Pancreas (tissue), 10 donors: ENCODE measurements around the gene HS6ST1. TPM values are rescaled to one million over a fixed set of nuclear protein-coding genes. Genes with fewer than 3 reads are reported as not detected.

Source experiments
- ATAC-seq, 4 donors: fragments of 200-7000 bp; cut with Tn5 transposase; one replicate each; pipeline versions ENCODE4 v1.8.0 to v1.9.1; 2020; ENCODE audit warnings: mild to moderate bottlenecking in 4 of 4, moderate library complexity in 4 of 4
- DNase-seq, 6 donors: peaks; one replicate each; pipeline ENCODE4 v3.0.0-alpha.2; 2020
- FAIRE-seq: peaks from 2 replicates; lab custom pipeline; 2012; peaks lifted over from hg19 to GRCh38; lab: Jason Lieb, UNC
- H3K27ac ChIP-seq, 4 donors: fragments of 200-600 bp; sonication (generic); 1 replicate in 3 of 4; 2 replicates in 1 of 4; pipeline versions ENCODE4 v1.5.0 to v1.8.0; 2020
- H3K27me3 ChIP-seq, 4 donors: fragments of 200-600 bp; one replicate each; pipeline ENCODE4 v1.8.0; 2021
- H3K36me3 ChIP-seq, 3 donors: fragments of 200-600 bp; sonication (generic) in 1 of 3; one replicate each; pipeline versions ENCODE4 v1.5.0 to v1.8.0; 2020 to 2021
- H3K4me1 ChIP-seq, 3 donors: fragments of 200-600 bp; one replicate each; pipeline ENCODE4 v1.8.0; 2021
- H3K4me3 ChIP-seq, 4 donors: fragments of 200-600 bp; sonication (generic) in 2 of 4; one replicate each; pipeline versions ENCODE4 v1.5.0 to v1.8.0; 2020 to 2021
- H3K9me3 ChIP-seq, 4 donors: fragments of 200-600 bp; one replicate each; pipeline ENCODE4 v1.8.0; 2021
- WGBS, 2 donors: extraction: QIAGEN DNeasy Blood & Tissue Kit; methylation state at CpG; one replicate each; pipeline ENCODE4 v1.1.7; 2013; 5-methylcytosine and 5-hydroxymethylcytosine counted together
- intact Hi-C, 3 donors: fragments of 100-400 bp; cut with DNase I; formaldehyde crosslinking; loops; one replicate each; pipeline versions ENCODE4 v1.11.1 to v1.14.2; 2022
- polyA plus RNA-seq, 2 donors: library from polyadenylated mRNA; stranded (reverse); fragments of 200-250 nt; gene quantifications; one replicate each; pipeline ENCODE4 v1.2.3, GENCODE V29; 2013
- total RNA-seq, 6 donors: library from RNA; stranded (reverse); fragmentation: NEBNext Ultra II Directional in 4 of 6; extraction: Animal tissue kit (Norgen Biotek cat#: 25700) in 4 of 6; gene quantifications; one replicate each; pipeline versions ENCODE4 v1.2.1 to v1.2.4, GENCODE V29; 2021 to 2023
- TF ChIP-seq, protein P1 (sequence below), 4 donors: fragments of 200-600 bp; sonication (generic) in 3 of 4; IDR thresholded peaks; one replicate each; pipeline versions ENCODE4 v1.5.0 to v1.8.0; 2021; ENCODE audit warnings: antibody characterized with exemption in 4 of 4
- donor health status: healthy with polysubstance abuse.
- donor health status: DM: no; HTN: no; CAD: no; lungs with moderate emphysema.
- donor health status: DM: no; HTN: no; CAD: no.
- donor health status: control.
- donor health status: control.
- donor health status: Bipolar disorder and iron deficiency.
- donor health status: DM: yes; HTN: yes; CAD: no.
- donor health status: DM: no; HTN: no; CAD: no.
- donor health status: DM: no; HTN: no; CAD: no.
- donor health status: DM: yes; HTN: yes; CAD: no.

The HS6ST1 gene
- total and polyA plus RNA-seq, 8 donors: 20.7 to 47.8 (median 25.5) TPM

- ATAC-seq (peak; percentile 33 to 73 (median 67)), DNase-seq (peak in 5 of 6 donors; percentile 58 to 78 (median 66)), FAIRE-seq (no peak)
- TF ChIP-seq, protein P1, sequence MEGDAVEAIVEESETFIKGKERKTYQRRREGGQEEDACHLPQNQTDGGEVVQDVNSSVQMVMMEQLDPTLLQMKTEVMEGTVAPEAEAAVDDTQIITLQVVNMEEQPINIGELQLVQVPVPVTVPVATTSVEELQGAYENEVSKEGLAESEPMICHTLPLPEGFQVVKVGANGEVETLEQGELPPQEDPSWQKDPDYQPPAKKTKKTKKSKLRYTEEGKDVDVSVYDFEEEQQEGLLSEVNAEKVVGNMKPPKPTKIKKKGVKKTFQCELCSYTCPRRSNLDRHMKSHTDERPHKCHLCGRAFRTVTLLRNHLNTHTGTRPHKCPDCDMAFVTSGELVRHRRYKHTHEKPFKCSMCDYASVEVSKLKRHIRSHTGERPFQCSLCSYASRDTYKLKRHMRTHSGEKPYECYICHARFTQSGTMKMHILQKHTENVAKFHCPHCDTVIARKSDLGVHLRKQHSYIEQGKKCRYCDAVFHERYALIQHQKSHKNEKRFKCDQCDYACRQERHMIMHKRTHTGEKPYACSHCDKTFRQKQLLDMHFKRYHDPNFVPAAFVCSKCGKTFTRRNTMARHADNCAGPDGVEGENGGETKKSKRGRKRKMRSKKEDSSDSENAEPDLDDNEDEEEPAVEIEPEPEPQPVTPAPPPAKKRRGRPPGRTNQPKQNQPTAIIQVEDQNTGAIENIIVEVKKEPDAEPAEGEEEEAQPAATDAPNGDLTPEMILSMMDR (IDR thresholded peaks at IDR 0.05): no peak
- H3K4me1 ChIP-seq: peaks cover 0 to 7% (median 5%) of the 10 kb centered on the region in 3 donors
- H3K4me3 ChIP-seq: no peak overlapping the region
- H3K36me3 ChIP-seq: no peaks in the 10 kb centered on the region
- no peaks in the 10 kb centered on the region for H3K27me3 ChIP-seq
- intact Hi-C loops: no loop called here
- no peak overlapping the region for H3K27ac ChIP-seq
- H3K9me3 ChIP-seq: no peaks in the 10 kb centered on the region
- WGBS, 2 donors: 72 to 74% methylated on average over 20 to 21 of the region's 21 CpGs
These were observed 25.9 kb downstream of the HS6ST1 start for GRCh38 chr2:128292599-128293425.

- TF ChIP-seq, protein P1 (IDR thresholded peaks at IDR 0.05): no peak
- Histone ChIP-seq H3K4me3 (no peak overlapping the region), H3K36me3 (no peaks in the 10 kb centered on the region), H3K27me3 (no peaks in the 10 kb centered on the region), H3K4me1 (peaks cover 0 to 7% (median 5%) of the 10 kb centered on the region in 3 donors), H3K9me3 (no peaks in the 10 kb centered on the region), H3K27ac (no peak overlapping the region)
- intact Hi-C loops: no loop called here
- ATAC-seq (peak in 2 of 4 donors; percentile 2 to 7), FAIRE-seq (no peak), DNase-seq (peak in 2 of 6 donors; percentile 19 to 77)
- 92 to 94% methylated on average over 19 of the region's 19 CpGs for WGBS, 2 donors
These were observed 26.6 kb downstream of the HS6ST1 start for GRCh38 chr2:128291844-128292598.

DNA sequence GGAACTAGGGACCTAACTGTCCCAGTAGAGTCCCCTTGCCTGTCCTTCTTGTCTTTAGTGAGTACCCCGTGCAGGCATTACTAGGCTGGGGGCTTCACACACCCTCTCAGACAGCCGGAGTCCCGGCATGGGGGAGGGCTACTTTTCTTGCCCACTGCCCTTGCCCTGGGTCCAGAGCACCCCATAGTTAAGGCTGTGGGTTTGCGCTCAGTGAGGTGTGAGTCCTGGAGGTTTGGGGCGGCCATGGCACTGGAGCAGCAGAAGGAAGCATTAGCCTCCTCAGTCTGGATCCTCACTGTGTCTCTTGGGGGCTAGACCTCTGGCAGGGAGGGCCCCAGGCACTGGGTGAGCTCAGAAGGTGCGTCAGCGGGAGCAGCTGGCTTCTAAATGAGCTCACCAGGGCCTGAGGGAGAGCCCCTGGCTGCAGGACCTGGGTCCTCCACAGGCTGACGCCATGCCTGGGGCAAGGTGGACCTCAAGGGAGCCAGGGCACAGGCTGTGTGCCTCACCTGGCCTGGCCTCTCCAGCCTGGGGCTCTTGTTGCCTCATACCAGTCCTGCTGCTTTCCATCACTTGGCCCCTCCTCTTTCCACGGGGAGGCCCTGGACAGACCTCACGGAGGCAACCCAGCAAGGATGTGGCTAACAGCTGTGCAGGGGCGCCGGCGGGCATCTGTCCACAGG is 27.4 kb downstream of the HS6ST1 start:
- ATAC-seq: peak in 3 of 4 donors; percentile 15 to 45 (median 43)
- Histone ChIP-seq H3K27me3 (no peaks in the 10 kb centered on the region), H3K4me1 (peaks cover 0 to 7% (median 5%) of the 10 kb centered on the region in 3 donors), H3K27ac (no peak overlapping the region), H3K9me3 (no peaks in the 10 kb centered on the region), H3K36me3 (no peaks in the 10 kb centered on the region), H3K4me3 (no peak overlapping the region)
- intact Hi-C loops: no loop called here
- TF ChIP-seq, protein P1 (IDR thresholded peaks at IDR 0.05): no peak
- FAIRE-seq: no peak
- peak in 3 of 6 donors; percentile 19 to 73 (median 55) for DNase-seq
- 92 to 93% methylated on average over 13 of the region's 13 CpGs for WGBS, 2 donors

GRCh38 chr2:128290356-128290755 is 28.3 kb downstream of the HS6ST1 start:
- ATAC-seq (no peak), FAIRE-seq (no peak), DNase-seq (no peak)
- TF ChIP-seq, protein P1 (IDR thresholded peaks at IDR 0.05): no peak
- no peaks in the 10 kb centered on the region for H3K27me3 ChIP-seq
- H3K27ac ChIP-seq: no peak overlapping the region
- H3K4me3 ChIP-seq: no peak overlapping the region
- intact Hi-C loops: no loop called here
- no peaks in the 10 kb centered on the region for H3K36me3 ChIP-seq
- 98% methylated on average over 3 of the region's 3 CpGs for whole genome bisulfite sequencing, 2 donors
- no peaks in the 10 kb centered on the region for H3K9me3 ChIP-seq
- H3K4me1 ChIP-seq: peaks cover 0 to 7% (median 5%) of the 10 kb centered on the region in 3 donors
